AG04450 (cell line): ENCODE measurements around the gene RPS25. TPM values are rescaled to one million over a fixed set of nuclear protein-coding genes. Genes with fewer than 3 reads are reported as not detected.

ENCODE experiments used
- CTCF ChIA-PET: fragments of 300-600, 350-600 bp; formaldehyde crosslinking; extraction: SDS; loops from one replicate; lab custom pipeline; 2022; ENCODE audit warnings: antibody characterized with exemption, inconsistent platforms; lab: Charles Lee
- POLR2A ChIA-PET: fragments of 350-600 bp; formaldehyde crosslinking; extraction: SDS; loops from one replicate; lab custom pipeline; 2021; ENCODE audit warnings: antibody characterized with exemption, inconsistent platforms; lab: Yijun Ruan, JAX
- DNase-seq: peaks from one replicate; pipeline ENCODE4 v3.0.0-alpha.2; 2011; ENCODE audit warnings: low read depth, low spot score
- H3K27ac ChIP-seq: one replicate; pipeline ENCODE4 v1.5.1; 2012; ENCODE audit warnings: low read depth, low read length, control low read depth
- H3K27me3 ChIP-seq: one replicate; pipeline ENCODE4 v1.6.0; 2012; ENCODE audit warnings: low read length; ENCODE audit not compliant: control insufficient read depth, insufficient read depth
- H3K4me3 ChIP-seq: 2 replicates; pipeline ENCODE4 v1.5.1; 2011; ENCODE audit warnings: mild to moderate bottlenecking, low read depth, low read length, control low read depth
- H3K9me3 ChIP-seq: 2 replicates; pipeline ENCODE4 v1.5.1; 2012; ENCODE audit warnings: low read length; ENCODE audit not compliant: control insufficient read depth, insufficient read depth
- CTCF ChIP-seq: IDR thresholded peaks from 2 replicates; pipeline ENCODE4 v1.5.1; 2011; ENCODE audit warnings: low read depth, low read length, control low read depth, inconsistent platforms
- polyA minus RNA-seq: library from RNA; depleted of rRNA, polyadenylated mRNA; stranded (reverse); fragments of >200 nt; gene quantifications from 2 replicates; pipeline ENCODE4 v1.2.3, GENCODE V29; 2011; rRNA and poly(A)+ RNA removed
- polyA plus RNA-seq: library from polyadenylated mRNA; depleted of rRNA; stranded (reverse); fragments of >200 nt; gene quantifications from 2 replicates; pipeline ENCODE4 v1.2.3, GENCODE V29; 2011; rRNA removed

Gene RPS25
- polyA plus RNA-seq (819 and 1,059 TPM in 2 replicates), polyA minus RNA-seq (64.7 and 89.9 TPM in 2 replicates)

DNA sequence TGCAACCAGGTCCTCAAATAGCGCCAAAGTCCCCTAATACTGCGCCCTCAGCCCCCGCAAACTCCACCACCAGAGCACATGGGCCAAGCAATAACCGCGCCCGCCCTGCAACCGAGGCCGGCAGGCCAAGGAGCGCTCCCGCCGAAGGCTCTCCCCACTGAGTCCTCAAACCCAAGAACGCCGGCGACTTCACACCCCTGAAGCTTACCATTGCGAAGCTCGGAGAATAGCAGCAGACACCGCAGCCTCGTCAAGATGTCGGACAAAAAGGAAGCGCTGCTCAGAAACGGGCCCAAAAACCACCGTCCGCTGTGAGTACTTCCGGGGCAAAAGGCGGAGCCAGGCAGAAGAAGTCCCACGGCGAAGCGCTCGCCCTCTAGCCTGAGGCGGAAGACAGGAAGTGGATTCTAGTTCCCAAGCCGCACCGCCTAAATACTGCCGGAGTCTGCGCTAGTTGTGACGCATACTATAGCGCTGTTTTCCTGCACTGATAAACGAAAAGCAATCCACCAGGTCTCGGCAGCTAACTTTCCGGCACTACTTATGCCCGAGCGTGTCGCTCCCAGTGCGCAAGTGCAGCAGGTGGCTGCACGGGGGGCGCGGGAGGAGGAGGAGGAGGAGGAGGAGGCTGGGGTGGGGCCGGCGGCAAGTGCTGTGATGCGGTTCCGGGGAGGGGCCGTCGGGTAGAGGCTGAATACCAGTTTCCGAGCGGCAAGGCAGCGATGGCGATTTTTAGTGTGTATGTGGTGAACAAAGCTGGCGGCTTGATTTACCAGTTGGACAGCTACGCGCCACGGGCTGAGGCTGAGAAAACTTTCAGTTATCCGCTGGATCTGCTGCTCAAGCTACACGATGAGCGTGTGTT is at the start of gene RPS25, which contains the start of gene TRAPPC4:
RPS25 (minus strand) TSS at position 270 of the 865 bp plus-strand sequence; CDS start at position 211, 59 bp downstream.
TRAPPC4 (plus strand) TSS at position 693 of the 865 bp plus-strand sequence; CDS start at position 723, 30 bp downstream.
- Histone ChIP-seq H3K27ac (peak within 1 kb of the TSS; percentile 87), H3K9me3 (no peaks in the 10 kb centered on the region), H3K27me3 (no peaks in the 10 kb centered on the region), H3K4me3 (peak within 1 kb of the TSS; percentile 99)
- ChIA-PET CTCF (interaction anchor here (2.0 kb wide), 1 partner anchor 13 kb away, joined by 17 read pairs; the partner anchor contains the start of gene SLC37A4), POLR2A (interaction anchor here (0.6 to 2.1 kb wide), 8 partner anchors 12 to 349 kb away, joined by 3 to 9 read pairs (median 4); partner anchors contain the start of genes HMBS and HYOU1)
- DNase-seq = peak; percentile 84
- TF ChIP-seq CTCF = no peak

- Histone ChIP-seq H3K27ac (peak within 1 kb of the TSS; percentile 88), H3K4me3 (peak within 1 kb of the TSS; percentile 99), H3K9me3 (no peaks in the 10 kb centered on the region), H3K27me3 (no peaks in the 10 kb centered on the region)
- CTCF ChIA-PET = interaction anchor here (0.5 to 1.3 kb wide), 5 partner anchors 34 to 282 kb away, joined by 3 to 6 read pairs (median 5); partner anchors contain the start of gene SLC37A4
- no peak for TF ChIP-seq CTCF
- DNase-seq = peak; percentile 92
- POLR2A ChIA-PET = interaction anchor here (0.6 to 2.2 kb wide), 11 partner anchors 11 to 260 kb away, joined by 3 to 27 read pairs (median 5); partner anchors contain the start of genes DPAGT1, HINFP, HMBS and HYOU1
These were observed 49.5 kb upstream of the RPS25 start, which contains the start of gene VPS11 for GRCh38 chr11:119067371-119068222. TSS of gene VPS11 (plus strand) at chr11:119067818. CDS start at chr11:119067824, 6 bp downstream.

GRCh38 chr11:119065369-119065768 is 47.2 kb upstream of the RPS25 start:
- ChIA-PET CTCF (interaction anchor here (0.6 to 1.5 kb wide), 3 partner anchors 10 to 131 kb away, joined by 3 to 4 read pairs (median 3); no protein-coding TSS in a partner anchor), POLR2A (interaction anchor here (0.7 kb wide), 1 partner anchor 104 kb away, joined by 3 read pairs; no protein-coding TSS in a partner anchor)
- H3K27ac ChIP-seq = no peak overlapping the region
- DNase-seq = no peak
- peak; percentile 59 for TF ChIP-seq CTCF
- H3K9me3 ChIP-seq = no peaks in the 10 kb centered on the region
- no peaks in the 10 kb centered on the region for H3K27me3 ChIP-seq
- no peak overlapping the region for H3K4me3 ChIP-seq

DNA sequence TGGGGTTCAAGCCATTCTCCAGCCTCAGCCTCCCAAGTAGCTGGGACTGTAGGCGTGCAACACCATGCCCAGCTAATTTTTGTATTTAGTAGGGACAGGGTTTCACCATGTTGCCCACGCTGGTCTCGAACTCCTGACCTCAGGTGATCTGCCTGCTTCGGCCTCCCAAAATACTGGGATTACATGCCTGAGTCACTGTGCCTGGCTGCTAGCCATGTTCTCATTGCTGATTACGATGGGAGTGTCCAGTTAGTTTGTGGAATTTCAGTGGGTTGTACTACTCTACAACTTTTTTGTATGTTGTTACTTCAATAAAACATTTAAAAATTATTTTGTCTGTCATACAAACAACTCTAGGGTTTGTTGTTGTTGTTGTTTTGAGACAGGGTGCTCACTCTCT is 44.6 kb upstream of the RPS25 start:
- Histone ChIP-seq H3K4me3 (no peak overlapping the region), H3K9me3 (no peaks in the 10 kb centered on the region), H3K27ac (no peak overlapping the region), H3K27me3 (no peaks in the 10 kb centered on the region)
- no peak for TF ChIP-seq CTCF
- DNase-seq = no peak
- ChIA-PET POLR2A (no interaction called here), CTCF (interaction anchor here (1.7 kb wide), 1 partner anchor 31 kb away, joined by 3 read pairs; no protein-coding TSS in a partner anchor)
